Fibroblast of skin of left biceps (primary cell): ENCODE data around the gene KRTAP1-4.
"Not testable (repeated sequence)": the region's sequence is repeated elsewhere in the genome, so short reads cannot be mapped to it uniquely, and the experiment has no call there.

Experiments used
- DNase-seq, 2 experiments: peaks; one replicate each; pipeline ENCODE4 v3.0.0-alpha.2; 2013; ENCODE audit warnings: low read depth in 2 of 2

The KRTAP1-4 gene

GRCh38 chr17:41004397-41004796 lies 25.6 kb downstream of the KRTAP1-4 start:
- DNase-seq, result no peak

GRCh38 chr17:41003926-41004325 lies 26.1 kb downstream of the KRTAP1-4 start:
- DNase-seq, result no peak

- DNase-seq, result no peak
Observed at GRCh38 chr17:41002814-41003213, 27.2 kb downstream of the KRTAP1-4 start.

GRCh38 chr17:41001795-41002194 lies 28.2 kb downstream of the KRTAP1-4 start:
- DNase-seq, result no peak

GRCh38 chr17:40999563-40999962 lies 30.4 kb downstream of the KRTAP1-4 start, which contains the start of gene KRTAP3-2:
Gene KRTAP3-2, minus strand, starts transcription at chr17:40999906. Its CDS starts 53 bp downstream, at chr17:40999853.
- not testable (repeated sequence) for DNase-seq

- DNase-seq, result no peak
Observed at GRCh38 chr17:40997361-40997760, 32.6 kb downstream of the KRTAP1-4 start.

GRCh38 chr17:40996829-40997228 lies 33.2 kb downstream of the KRTAP1-4 start:
- no peak for DNase-seq

GRCh38 chr17:40995116-40995515 lies 34.9 kb downstream of the KRTAP1-4 start:
- DNase-seq, result no peak

- no peak for DNase-seq
Observed at GRCh38 chr17:40993839-40994238, 36.2 kb downstream of the KRTAP1-4 start, which contains the start of gene KRTAP3-3. Gene KRTAP3-3, minus strand, starts transcription at chr17:40994164. Its CDS starts 67 bp downstream, at chr17:40994097.

GRCh38 chr17:40993084-40993483 lies 36.9 kb downstream of the KRTAP1-4 start:
- DNase-seq, result no peak

- DNase-seq, result no peak
Observed at GRCh38 chr17:40992666-40993065, 37.3 kb downstream of the KRTAP1-4 start.

GRCh38 chr17:40986920-40987319 lies 43.1 kb downstream of the KRTAP1-4 start:
- DNase-seq, result no peak

- DNase-seq, result no peak
Observed at GRCh38 chr17:40984226-40984625, 45.8 kb downstream of the KRTAP1-4 start, which contains the start of gene KRT40. Gene KRT40, minus strand, starts transcription at chr17:40984326. Its CDS starts 53 bp downstream, at chr17:40984273.

- no peak for DNase-seq
Observed at GRCh38 chr17:40981115-40981514, 48.9 kb downstream of the KRTAP1-4 start.

- no peak for DNase-seq
Observed at GRCh38 chr17:40980596-40980995, 49.4 kb downstream of the KRTAP1-4 start.

- DNase-seq, result no peak
Observed at GRCh38 chr17:40980117-40980516, 49.9 kb downstream of the KRTAP1-4 start.
